Fibroblast of lung (primary cell): ENCODE results near the gene KIF5A.

Source experiments
- EZH2 ChIP-seq: IDR thresholded peaks from 2 replicates; pipeline ENCODE4 v1.5.1; 2012; ENCODE audit warnings: low read length, control low read depth, mild to moderate bottlenecking; ENCODE audit errors: missing control alignments
- TF ChIP-seq, protein P1 (sequence below), 2 donors: IDR thresholded peaks in 1 of 2; conservative IDR thresholded peaks in 1 of 2; 1 replicate in 1 of 2; 2 replicates in 1 of 2; pipeline ENCODE4 v1.5.1; 2011 to 2012; ENCODE audit warnings: low read length in 2 of 2, control low read depth in 1 of 2, inconsistent platforms in 1 of 2, low read depth in 1 of 2, mild to moderate bottlenecking in 1 of 2

- TF ChIP-seq, protein P1, sequence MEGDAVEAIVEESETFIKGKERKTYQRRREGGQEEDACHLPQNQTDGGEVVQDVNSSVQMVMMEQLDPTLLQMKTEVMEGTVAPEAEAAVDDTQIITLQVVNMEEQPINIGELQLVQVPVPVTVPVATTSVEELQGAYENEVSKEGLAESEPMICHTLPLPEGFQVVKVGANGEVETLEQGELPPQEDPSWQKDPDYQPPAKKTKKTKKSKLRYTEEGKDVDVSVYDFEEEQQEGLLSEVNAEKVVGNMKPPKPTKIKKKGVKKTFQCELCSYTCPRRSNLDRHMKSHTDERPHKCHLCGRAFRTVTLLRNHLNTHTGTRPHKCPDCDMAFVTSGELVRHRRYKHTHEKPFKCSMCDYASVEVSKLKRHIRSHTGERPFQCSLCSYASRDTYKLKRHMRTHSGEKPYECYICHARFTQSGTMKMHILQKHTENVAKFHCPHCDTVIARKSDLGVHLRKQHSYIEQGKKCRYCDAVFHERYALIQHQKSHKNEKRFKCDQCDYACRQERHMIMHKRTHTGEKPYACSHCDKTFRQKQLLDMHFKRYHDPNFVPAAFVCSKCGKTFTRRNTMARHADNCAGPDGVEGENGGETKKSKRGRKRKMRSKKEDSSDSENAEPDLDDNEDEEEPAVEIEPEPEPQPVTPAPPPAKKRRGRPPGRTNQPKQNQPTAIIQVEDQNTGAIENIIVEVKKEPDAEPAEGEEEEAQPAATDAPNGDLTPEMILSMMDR (conservative IDR thresholded peaks at IDR 0.05 in 1 of 2, IDR thresholded peaks at IDR 0.05 in 1 of 2; ENCODE audit: low read depth in 1 of 2, low read length in 2 of 2): no peak
- TF ChIP-seq EZH2: no peak
These were observed 69.2 kb downstream of the KIF5A start for GRCh38 chr12:57618966-57619433.
